ENCODE measurements around the gene ATAD3A. TPM values are rescaled to one million over a fixed set of nuclear protein-coding genes. Genes with fewer than 3 reads are reported as not detected.
"Not testable (repeated sequence)": the region's sequence is repeated elsewhere in the genome, so short reads cannot be mapped to it uniquely, and the experiment has no call there.

ATAD3A gene
- total and polyA plus RNA-seq, 9 of the 15 experiments (the other 6 are each of a cell fraction or from before 2014, with no cell fraction given): 0.10 to 173 (median 36.7) TPM

- WGBS (ENCODE audit: insufficient coverage, low coverage, missing lambda C conversion rate): 30% methylated on average over 16 of the region's 16 CpGs
- Histone ChIP-seq H2AFZ (ENCODE audit: low read depth, low read length) (peak overlapping the region; percentile 69), H3K27ac (ENCODE audit: extremely low read depth, low read depth, low read length) (peak overlapping the region; percentile 74)
- TF ChIP-seq GATA2 (CRISPR knock-in tag; IDR thresholded peaks at IDR 0.05): 0 out of 2 replicates have a peak, but pooled peaks have one; percentile 35
- 0 out of 2 replicates have a peak, but pooled peaks have one; percentile 28 for TF ChIP-seq KLF16 (IDR thresholded peaks at IDR 0.05)
- TF ChIP-seq SREBF2 (CRISPR knock-in tag; IDR thresholded peaks at IDR 0.05): 0 out of 2 replicates have a peak, but pooled peaks have one; percentile 11
- 0 out of 2 replicates have a peak, but pooled peaks have one; percentile 6 for TF ChIP-seq HOXB6 (CRISPR knock-in tag; IDR thresholded peaks at IDR 0.05; ENCODE audit: borderline replicate concordance)
- TF ChIP-seq CTCF (IDR thresholded peaks at IDR 0.05 in 2 of 3, conservative IDR thresholded peaks at IDR 0.05 in 1 of 3; ENCODE audit: insufficient read depth in 2 of 3, low read depth in 1 of 3, low read length in 3 of 3): peak; percentile 67 to 80 (median 68)
- TF ChIP-seq EP400 (IDR thresholded peaks at IDR 0.05): peak; percentile 56; the same call in 1 of the 2 replicates
- TF ChIP-seq ZBTB11 (CRISPR knock-in tag; IDR thresholded peaks at IDR 0.05): peak in 1 of 3 experiments; percentile 79; a peak in 1 of 6 replicates
- TF ChIP-seq HDAC2 (IDR thresholded peaks at IDR 0.05): peak; percentile 53
- 0 out of 2 replicates have a peak, but pooled peaks have one; percentile 10 for TF ChIP-seq NCOR1 (IDR thresholded peaks at IDR 0.05)
- TF ChIP-seq ZFX (CRISPR knock-in tag; IDR thresholded peaks at IDR 0.05): peak; percentile 84
- TF ChIP-seq CBFA2T2 (conservative IDR thresholded peaks at IDR 0.05): peak; percentile 78
- 0 out of 2 replicates have a peak, but pooled peaks have one; percentile 36 for TF ChIP-seq THAP12 (CRISPR knock-in tag; IDR thresholded peaks at IDR 0.05)
Measured at GRCh38 chr1:1504777-1505365, 7.1 kb upstream of the ATAD3A start.

More at GRCh38 chr1:1504777-1505365, 7.1 kb upstream of the ATAD3A start:
- Histone ChIP-seq H3K9ac (ENCODE audit: insufficient read depth in 1 of 2, low read depth in 2 of 2, low read length in 2 of 2) (peak overlapping the region; percentile 48 to 65; a peak in 3 of 4 replicates), H3K4me2 (ENCODE audit: insufficient read depth, low read length) (peak overlapping the region; percentile 67), H3K4me1 (replicated peaks in 1 of 2; ENCODE audit: control insufficient read depth in 2 of 2, insufficient read depth in 2 of 2, low read length in 2 of 2) (peaks cover 8 to 13% of the 10 kb centered on the region in 2 experiments; a peak in 3 of 5 replicates)
- CTCF ChIA-PET (ENCODE audit: low intra/inter-chr PET ratio): interaction anchor here (1.4 kb wide), 1 partner anchor 155 kb away, joined by 5 read pairs; the partner anchor contains the start of gene DVL1
- H3K9me1 ChIP-seq (ENCODE audit: control insufficient read depth, insufficient read depth, low read length); H3K36me3 ChIP-seq (ENCODE audit: control insufficient read depth, insufficient read depth, low read length); FAIRE-seq; in situ Hi-C loops (cut with MboI); H4K20me1 ChIP-seq (replicated peaks; ENCODE audit: control insufficient read depth, insufficient read depth, low read length); H3K27me3 ChIP-seq (ENCODE audit: control insufficient read depth in 2 of 2, insufficient read depth in 2 of 2, low read length in 2 of 2); BruUV-seq (replicated peaks); H3K4me3 ChIP-seq; H3K79me2 ChIP-seq (ENCODE audit: control insufficient read depth, insufficient read depth, low read length); H3K9me3 ChIP-seq (replicated peaks; ENCODE audit: control insufficient read depth, insufficient read depth, low read depth, low read length): not testable (repeated sequence)
- POLR2A ChIA-PET: interaction anchor here (0.6 to 2.0 kb wide), 6 partner anchors 13 to 130 kb away, joined by 3 to 11 read pairs (median 4); partner anchors contain the start of gene AURKAIP1
- intact Hi-C loops (cut with micrococcal nuclease): loop anchor here (10.0 kb wide), 1 partner anchor 130 kb away; the partner anchor contains the start of gene AURKAIP1
- ATAC-seq (peak; percentile 78), DNase-seq (ENCODE audit: extremely low read depth in 1 of 4, low spot score in 3 of 4) (peak; percentile 40 to 81 (median 47))

Data from K562 (cell line).